Bronchial epithelial cell (primary cell): ENCODE results near the gene ARPC2. TPM values are rescaled to one million over a fixed set of nuclear protein-coding genes. Genes with fewer than 3 reads are reported as not detected.

Source experiments
- DNase-seq: peaks from one replicate; pipeline ENCODE4 v3.0.0-alpha.2; 2010; ENCODE audit warnings: low read depth
- FAIRE-seq: peaks from 2 replicates; lab custom pipeline; 2011; peaks lifted over from hg19 to GRCh38; lab: Jason Lieb, UNC
- H3K27me3 ChIP-seq: 2 replicates; pipeline ENCODE4 v1.5.1; 2011; ENCODE audit warnings: low read length; ENCODE audit not compliant: control insufficient read depth, insufficient read depth
- H3K36me3 ChIP-seq: 2 replicates; pipeline ENCODE4 v1.5.1; 2011; ENCODE audit warnings: low read length; ENCODE audit not compliant: control insufficient read depth, insufficient read depth
- H3K4me3 ChIP-seq: 2 replicates; pipeline ENCODE4 v1.5.1; 2011; ENCODE audit warnings: mild to moderate bottlenecking, low read depth, low read length, control low read depth
- total RNA-seq: library from RNA; depleted of rRNA; stranded (reverse); fragments of >200 nt; gene quantifications from 2 replicates; pipeline ENCODE4 v1.2.1, GENCODE V29; 2014
- TF ChIP-seq, protein P1 (sequence below): IDR thresholded peaks from 2 replicates; pipeline ENCODE4 v1.5.1; 2011; ENCODE audit warnings: mild to moderate bottlenecking, moderate library complexity, low read length, control low read depth, inconsistent platforms; ENCODE audit not compliant: insufficient read depth, severe bottlenecking

ARPC2 gene
- total RNA-seq, 1 donor from 2014 or later, result 504 TPM

DNA sequence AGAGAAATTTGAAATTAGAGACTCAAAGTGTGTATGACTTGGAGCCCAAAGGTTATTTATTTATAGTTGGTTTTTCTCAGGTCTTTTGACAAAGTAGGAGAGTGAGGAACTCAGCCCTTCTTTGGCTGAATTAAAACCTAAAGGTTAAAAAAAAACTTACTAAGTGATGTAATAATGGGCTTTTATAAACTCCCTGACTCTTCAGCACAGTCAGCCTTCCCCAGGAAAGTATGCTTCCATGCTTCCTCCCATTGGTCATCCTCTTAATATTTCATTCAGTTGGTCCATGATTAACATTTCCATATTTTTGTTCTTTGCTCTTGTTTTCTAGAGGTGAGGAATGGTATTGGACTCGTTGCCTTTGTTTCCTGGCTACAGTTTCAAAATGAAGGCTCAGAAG, 7.2 kb downstream of the ARPC2 start:
- Histone ChIP-seq H3K4me3 (no peak overlapping the region), H3K36me3 (peaks cover 9% of the 10 kb centered on the region), H3K27me3 (no peaks in the 10 kb centered on the region)
- DNase-seq, result no peak
- no peak for FAIRE-seq
- TF ChIP-seq, protein P1, sequence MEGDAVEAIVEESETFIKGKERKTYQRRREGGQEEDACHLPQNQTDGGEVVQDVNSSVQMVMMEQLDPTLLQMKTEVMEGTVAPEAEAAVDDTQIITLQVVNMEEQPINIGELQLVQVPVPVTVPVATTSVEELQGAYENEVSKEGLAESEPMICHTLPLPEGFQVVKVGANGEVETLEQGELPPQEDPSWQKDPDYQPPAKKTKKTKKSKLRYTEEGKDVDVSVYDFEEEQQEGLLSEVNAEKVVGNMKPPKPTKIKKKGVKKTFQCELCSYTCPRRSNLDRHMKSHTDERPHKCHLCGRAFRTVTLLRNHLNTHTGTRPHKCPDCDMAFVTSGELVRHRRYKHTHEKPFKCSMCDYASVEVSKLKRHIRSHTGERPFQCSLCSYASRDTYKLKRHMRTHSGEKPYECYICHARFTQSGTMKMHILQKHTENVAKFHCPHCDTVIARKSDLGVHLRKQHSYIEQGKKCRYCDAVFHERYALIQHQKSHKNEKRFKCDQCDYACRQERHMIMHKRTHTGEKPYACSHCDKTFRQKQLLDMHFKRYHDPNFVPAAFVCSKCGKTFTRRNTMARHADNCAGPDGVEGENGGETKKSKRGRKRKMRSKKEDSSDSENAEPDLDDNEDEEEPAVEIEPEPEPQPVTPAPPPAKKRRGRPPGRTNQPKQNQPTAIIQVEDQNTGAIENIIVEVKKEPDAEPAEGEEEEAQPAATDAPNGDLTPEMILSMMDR, result no peak

DNA sequence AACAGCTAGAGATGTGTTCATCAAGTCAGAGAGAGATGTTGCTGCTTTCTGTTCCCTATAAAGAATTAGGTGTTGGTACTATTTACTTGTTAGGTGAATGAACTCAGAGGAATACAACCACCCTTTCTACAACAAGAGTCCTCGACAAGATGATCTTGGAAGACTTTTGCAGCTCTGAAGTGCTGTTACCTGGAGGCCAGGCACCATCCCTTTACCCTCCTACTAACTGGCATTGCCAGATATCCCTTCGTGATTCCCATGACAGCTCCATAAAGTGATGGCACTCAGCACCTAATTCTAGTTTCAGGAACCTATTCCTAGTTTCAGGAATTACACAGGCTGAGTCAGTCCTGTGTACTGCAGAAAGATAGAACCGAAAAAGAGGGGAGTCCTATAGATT, 9.9 kb downstream of the ARPC2 start:
- FAIRE-seq (no peak), DNase-seq (no peak)
- TF ChIP-seq, protein P1, result no peak
- Histone ChIP-seq H3K36me3 (peaks cover 20% of the 10 kb centered on the region), H3K4me3 (no peak overlapping the region), H3K27me3 (no peaks in the 10 kb centered on the region)

DNA sequence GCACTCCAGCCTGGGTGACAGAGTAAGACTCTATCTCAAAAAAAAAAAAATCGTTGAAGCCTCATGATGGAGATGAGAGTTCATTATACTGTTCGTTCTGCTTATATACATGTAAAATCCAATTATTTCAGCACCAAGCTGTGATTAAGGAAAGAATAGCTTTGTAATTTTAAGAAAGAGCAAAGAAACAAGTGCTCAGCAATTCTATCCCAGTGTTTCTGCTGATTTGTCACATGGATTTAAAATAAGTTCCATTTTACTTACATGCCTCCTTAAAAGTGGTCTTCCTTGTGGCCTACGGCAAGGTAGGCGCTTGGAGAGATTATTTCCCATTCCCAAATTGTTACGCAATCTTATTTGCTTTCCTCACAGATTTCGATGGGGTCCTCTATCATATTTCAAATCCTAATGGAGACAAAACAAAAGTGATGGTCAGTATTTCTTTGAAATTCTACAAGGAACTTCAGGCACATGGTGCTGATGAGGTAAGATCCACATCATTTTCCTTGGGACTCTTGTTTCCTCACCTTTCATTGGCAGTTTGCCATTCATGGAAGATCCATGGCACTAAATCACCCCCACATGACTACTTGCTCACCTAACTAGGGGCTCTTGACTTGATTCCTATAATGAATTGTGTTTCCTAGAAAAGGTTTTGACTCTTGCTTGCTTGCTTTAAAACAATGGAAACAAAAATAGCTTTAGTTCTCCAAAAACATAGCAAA, 11.5 kb downstream of the ARPC2 start:
- Histone ChIP-seq H3K4me3 (no peak overlapping the region), H3K36me3 (peaks cover 22% of the 10 kb centered on the region), H3K27me3 (no peaks in the 10 kb centered on the region)
- TF ChIP-seq, protein P1, result no peak
- DNase-seq (peak; percentile 86), FAIRE-seq (no peak)

DNA sequence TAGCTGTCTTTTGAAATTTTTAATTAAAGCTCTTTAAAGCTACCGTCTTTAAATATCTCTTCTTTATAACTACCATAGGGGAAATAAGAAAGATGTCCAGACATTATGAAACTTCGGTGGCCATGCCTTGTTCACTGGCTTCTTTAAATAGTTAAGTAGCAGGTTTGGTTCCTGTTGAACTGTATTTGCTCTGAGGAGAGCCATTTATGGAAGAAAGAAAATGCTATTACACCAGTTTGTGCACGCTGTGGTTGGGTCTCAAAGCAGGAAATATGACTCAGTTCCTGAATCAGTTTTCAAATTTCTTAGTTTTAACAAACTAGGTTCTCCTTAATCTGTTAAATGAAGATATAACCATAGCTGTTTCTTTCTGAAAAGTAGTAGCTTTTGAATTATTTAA, 12.2 kb downstream of the ARPC2 start:
- Histone ChIP-seq H3K4me3 (no peak overlapping the region), H3K36me3 (peaks cover 24% of the 10 kb centered on the region), H3K27me3 (no peaks in the 10 kb centered on the region)
- DNase-seq (peak; percentile 93), FAIRE-seq (no peak)
- TF ChIP-seq, protein P1, result no peak

DNA sequence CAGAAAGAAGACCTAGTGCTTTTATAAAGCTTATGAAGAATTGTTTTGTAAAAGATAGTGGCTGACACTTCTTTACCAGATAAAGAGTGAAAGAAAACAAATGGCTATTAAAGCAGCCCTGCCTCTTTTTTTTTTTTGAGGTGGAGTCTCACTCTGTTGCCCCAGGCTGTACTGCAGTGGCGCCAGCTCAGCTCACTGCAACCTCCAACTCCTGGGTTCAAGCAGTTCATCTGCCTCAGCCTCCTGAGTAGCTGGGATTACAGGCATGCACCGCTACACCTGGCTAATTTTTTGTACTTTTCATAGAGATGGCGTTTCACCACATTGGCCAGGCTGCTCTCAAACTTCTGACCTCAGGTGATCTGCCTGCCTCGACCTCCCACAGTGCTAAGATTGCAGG, 12.9 kb downstream of the ARPC2 start:
- TF ChIP-seq, protein P1, result no peak
- peaks cover 28% of the 10 kb centered on the region for H3K36me3 ChIP-seq
- no peaks in the 10 kb centered on the region for H3K27me3 ChIP-seq
- peak; percentile 80 for DNase-seq
- no peak for FAIRE-seq
- no peak overlapping the region for H3K4me3 ChIP-seq

DNA sequence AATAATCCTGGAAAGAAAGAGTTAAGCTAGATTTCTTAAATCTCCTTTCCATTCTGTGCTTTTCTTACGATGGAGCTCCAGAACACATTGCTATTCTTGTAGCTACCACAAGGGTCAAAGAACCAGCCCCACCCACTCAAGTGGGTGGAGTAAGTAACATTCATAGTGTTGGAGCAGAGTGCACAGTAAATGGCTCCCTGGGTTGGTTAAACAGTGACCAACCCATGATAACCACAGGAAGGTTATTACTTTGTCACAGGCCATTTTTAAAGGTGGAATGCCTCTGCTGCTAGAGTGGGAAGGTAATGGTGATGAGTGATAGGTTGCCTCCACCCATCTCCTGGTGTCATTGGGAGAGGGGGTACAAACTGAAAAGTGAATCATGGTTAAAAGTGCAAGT, 13.9 kb downstream of the ARPC2 start:
- H3K36me3 ChIP-seq, result peaks cover 32% of the 10 kb centered on the region
- TF ChIP-seq, protein P1, result peak; percentile 18
- no peak overlapping the region for H3K4me3 ChIP-seq
- FAIRE-seq (no peak), DNase-seq (no peak)
- no peaks in the 10 kb centered on the region for H3K27me3 ChIP-seq
